MM.1S (cell line): ENCODE measurements around the gene KRT8.
"Not testable (repeated sequence)": the region's sequence is repeated elsewhere in the genome, so short reads cannot be mapped to it uniquely, and the experiment has no call there.

Source experiments
- DNase-seq: peaks from one replicate; pipeline ENCODE4 v3.0.0-alpha.2; 2015
- H2AFZ ChIP-seq: fragments of 300-600 bp; sonication (generic); 2 replicates; pipeline ENCODE4 v1.6.0; 2016; ENCODE audit warnings: antibody characterized with exemption, low read length
- H3F3A ChIP-seq: fragments of 300-600 bp; sonication (generic); 2 replicates; pipeline ENCODE4 v1.6.1; 2016; ENCODE audit warnings: mild to moderate bottlenecking, antibody characterized with exemption, low read length, moderate library complexity, mixed read lengths; ENCODE audit not compliant: insufficient read depth
- H3K27ac ChIP-seq: fragments of 300-600 bp; sonication (generic); 2 replicates; pipeline ENCODE4 v1.5.1; 2016; ENCODE audit warnings: mild to moderate bottlenecking, low read length
- H3K27me3 ChIP-seq: fragments of 300-600 bp; sonication (generic); replicated peaks from 2 replicates; pipeline ENCODE4 v1.6.0; 2016; ENCODE audit warnings: low read length; ENCODE audit not compliant: insufficient read depth
- H3K36me3 ChIP-seq: fragments of 300-600 bp; sonication (generic); replicated peaks from 2 replicates; pipeline ENCODE4 v1.6.1; 2016; ENCODE audit warnings: mild to moderate bottlenecking, low read length, mixed read lengths; ENCODE audit not compliant: insufficient read depth
- H3K4me1 ChIP-seq: fragments of 300-600 bp; sonication (generic); 2 replicates; pipeline ENCODE4 v1.6.1; 2016; ENCODE audit warnings: low read length, mixed read lengths
- H3K4me2 ChIP-seq: fragments of 300-600 bp; sonication (generic); 2 replicates; pipeline ENCODE4 v1.6.0; 2016; ENCODE audit warnings: low read depth, low read length
- H3K4me3 ChIP-seq: fragments of 300-600 bp; sonication (generic); 2 replicates; pipeline ENCODE4 v1.5.1; 2016; ENCODE audit warnings: low read length, mixed read lengths
- H3K79me2 ChIP-seq: fragments of 300-600 bp; sonication (generic); 2 replicates; pipeline ENCODE4 v1.6.1; 2016; ENCODE audit warnings: mixed run types, low read length, mixed read lengths
- H3K9ac ChIP-seq: fragments of 300-600 bp; sonication (generic); 2 replicates; pipeline ENCODE4 v1.6.1; 2016; ENCODE audit warnings: low read length, mixed read lengths
- H3K9me2 ChIP-seq: fragments of 300-600 bp; sonication (generic); replicated peaks from 2 replicates; pipeline ENCODE4 v1.6.1; 2016; ENCODE audit warnings: mild to moderate bottlenecking, low read length, mixed read lengths; ENCODE audit not compliant: insufficient read depth
- H3K9me3 ChIP-seq: fragments of 300-600 bp; sonication (generic); replicated peaks from 2 replicates; pipeline ENCODE4 v1.6.1; 2016; ENCODE audit warnings: mild to moderate bottlenecking, low read length, mixed read lengths; ENCODE audit not compliant: insufficient read depth
- H4K20me1 ChIP-seq: fragments of 300-600 bp; sonication (generic); 2 replicates; pipeline ENCODE4 v1.6.1; 2016; ENCODE audit warnings: mild to moderate bottlenecking, low read length, moderate library complexity, mixed read lengths; ENCODE audit not compliant: insufficient read depth
- EZH2 ChIP-seq: fragments of 300-600 bp; sonication (generic); optimal IDR thresholded peaks from 2 replicates; pipeline ENCODE3; 2017; ENCODE audit warnings: low read depth, mild to moderate bottlenecking, antibody characterized with exemption, low read length, mixed read lengths
- EZH2phosphoT487 ChIP-seq: fragments of 300-600 bp; sonication (generic); IDR thresholded peaks from 2 replicates; pipeline ENCODE4 v1.6.1; 2018; ENCODE audit warnings: antibody characterized with exemption, low read length
- TF ChIP-seq, protein P1 (sequence below): fragments of 300-600 bp; sonication (generic); IDR thresholded peaks from 2 replicates; pipeline ENCODE4 v1.5.1; 2016; ENCODE audit warnings: antibody characterized with exemption, low read length, mixed read lengths

KRT8 gene

DNA sequence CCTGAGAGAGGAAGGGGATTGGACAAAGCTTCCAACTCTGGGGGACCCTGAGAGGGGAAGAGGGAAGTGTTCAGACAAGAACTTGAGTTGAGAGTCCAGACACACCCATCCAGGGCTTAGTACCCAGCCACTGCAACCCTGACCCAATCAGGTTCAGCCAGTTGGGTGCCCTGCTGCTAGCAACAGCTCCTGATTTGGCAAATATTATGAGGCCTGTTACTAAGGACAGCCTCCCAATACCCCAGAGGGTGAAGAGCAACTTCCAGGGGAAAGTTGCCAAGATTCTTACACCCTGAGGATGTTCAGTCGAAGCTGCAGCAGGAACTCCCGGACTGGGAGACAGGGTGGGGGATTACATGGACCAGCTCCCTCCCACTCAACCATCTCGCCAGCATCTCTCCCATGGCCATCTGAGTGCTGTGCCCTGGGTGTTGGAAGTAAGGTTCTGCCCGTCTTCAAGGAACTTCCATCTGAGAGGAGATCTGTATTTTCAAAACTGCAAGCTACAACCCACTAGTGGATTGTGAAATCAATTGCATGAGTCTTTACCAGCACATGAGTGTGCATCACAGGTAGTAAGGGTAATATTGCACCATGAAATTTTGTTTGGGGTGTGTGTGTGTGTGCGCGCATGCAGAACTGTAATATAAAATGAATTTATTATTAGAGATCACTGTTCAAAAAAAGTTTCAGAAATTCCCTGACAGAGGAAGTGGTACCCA, 44.6 kb downstream of the KRT8 start:
- H3K4me1 ChIP-seq = no peaks in the 10 kb centered on the region
- no peak for TF ChIP-seq EZH2phosphoT487
- TF ChIP-seq, protein P1, sequence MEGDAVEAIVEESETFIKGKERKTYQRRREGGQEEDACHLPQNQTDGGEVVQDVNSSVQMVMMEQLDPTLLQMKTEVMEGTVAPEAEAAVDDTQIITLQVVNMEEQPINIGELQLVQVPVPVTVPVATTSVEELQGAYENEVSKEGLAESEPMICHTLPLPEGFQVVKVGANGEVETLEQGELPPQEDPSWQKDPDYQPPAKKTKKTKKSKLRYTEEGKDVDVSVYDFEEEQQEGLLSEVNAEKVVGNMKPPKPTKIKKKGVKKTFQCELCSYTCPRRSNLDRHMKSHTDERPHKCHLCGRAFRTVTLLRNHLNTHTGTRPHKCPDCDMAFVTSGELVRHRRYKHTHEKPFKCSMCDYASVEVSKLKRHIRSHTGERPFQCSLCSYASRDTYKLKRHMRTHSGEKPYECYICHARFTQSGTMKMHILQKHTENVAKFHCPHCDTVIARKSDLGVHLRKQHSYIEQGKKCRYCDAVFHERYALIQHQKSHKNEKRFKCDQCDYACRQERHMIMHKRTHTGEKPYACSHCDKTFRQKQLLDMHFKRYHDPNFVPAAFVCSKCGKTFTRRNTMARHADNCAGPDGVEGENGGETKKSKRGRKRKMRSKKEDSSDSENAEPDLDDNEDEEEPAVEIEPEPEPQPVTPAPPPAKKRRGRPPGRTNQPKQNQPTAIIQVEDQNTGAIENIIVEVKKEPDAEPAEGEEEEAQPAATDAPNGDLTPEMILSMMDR = no peak
- H4K20me1 ChIP-seq = no peaks in the 10 kb centered on the region
- H3K27me3 ChIP-seq = peaks cover 44% of the 10 kb centered on the region
- H3K79me2 ChIP-seq = no peaks in the 10 kb centered on the region
- no peaks in the 10 kb centered on the region for H3F3A ChIP-seq
- no peaks in the 10 kb centered on the region for H3K36me3 ChIP-seq
- H3K9me3 ChIP-seq = no peaks in the 10 kb centered on the region
- no peak overlapping the region for H2AFZ ChIP-seq
- DNase-seq = no peak
- H3K27ac ChIP-seq = no peak overlapping the region
- no peaks in the 10 kb centered on the region for H3K9me2 ChIP-seq
- no peak overlapping the region for H3K9ac ChIP-seq
- no peak overlapping the region for H3K4me3 ChIP-seq
- no peak overlapping the region for H3K4me2 ChIP-seq

GRCh38 chr12:52857500-52857899, 47.4 kb downstream of the KRT8 start:
- Histone ChIP-seq H3K4me1 (no peaks in the 10 kb centered on the region), H3K9me3 (no peaks in the 10 kb centered on the region), H3K27ac (no peak overlapping the region), H3K79me2 (no peaks in the 10 kb centered on the region), H3F3A (no peaks in the 10 kb centered on the region), H4K20me1 (no peaks in the 10 kb centered on the region), H3K4me3 (no peak overlapping the region), H2AFZ (no peak overlapping the region), H3K9me2 (no peaks in the 10 kb centered on the region), H3K4me2 (no peak overlapping the region), H3K9ac (no peak overlapping the region), H3K36me3 (no peaks in the 10 kb centered on the region), H3K27me3 (peaks cover 55% of the 10 kb centered on the region)
- TF ChIP-seq, protein P1 = no peak
- TF ChIP-seq EZH2 (no peak), EZH2phosphoT487 (no peak)
- no peak for DNase-seq

DNA sequence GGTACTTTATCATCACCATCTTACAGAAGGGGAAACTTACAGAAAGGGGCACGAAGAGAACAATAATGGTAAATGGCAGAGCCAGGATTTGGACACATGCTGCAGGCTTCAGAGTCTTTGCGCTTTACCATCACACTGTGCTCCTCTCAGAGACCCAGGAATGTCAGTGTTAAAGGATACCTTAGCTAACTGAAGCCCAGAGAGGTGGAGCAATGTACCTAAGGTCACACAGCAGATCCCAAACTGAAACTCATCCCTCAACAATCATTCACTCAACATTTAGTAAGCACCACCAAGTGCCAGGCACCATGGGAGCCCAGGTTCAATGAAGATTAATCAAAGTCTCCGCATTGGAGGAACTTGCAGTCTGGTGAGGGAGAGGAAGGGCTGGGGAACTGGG, 48.1 kb downstream of the KRT8 start:
- H3K36me3 ChIP-seq = no peaks in the 10 kb centered on the region
- no peaks in the 10 kb centered on the region for H4K20me1 ChIP-seq
- H3K9ac ChIP-seq = no peak overlapping the region
- H2AFZ ChIP-seq = no peak overlapping the region
- DNase-seq = no peak
- no peaks in the 10 kb centered on the region for H3K79me2 ChIP-seq
- H3K9me3 ChIP-seq = no peaks in the 10 kb centered on the region
- TF ChIP-seq, protein P1 = no peak
- TF ChIP-seq EZH2phosphoT487 (no peak), EZH2 (no peak)
- H3K4me3 ChIP-seq = no peak overlapping the region
- H3K27ac ChIP-seq = no peak overlapping the region
- H3K4me2 ChIP-seq = no peak overlapping the region
- H3K27me3 ChIP-seq = peaks cover 56% of the 10 kb centered on the region
- no peaks in the 10 kb centered on the region for H3F3A ChIP-seq
- no peaks in the 10 kb centered on the region for H3K4me1 ChIP-seq
- H3K9me2 ChIP-seq = no peaks in the 10 kb centered on the region

- not testable (repeated sequence) for H2AFZ ChIP-seq, DNase-seq, H3K9me3 ChIP-seq, H3K36me3 ChIP-seq, H3K27ac ChIP-seq, H4K20me1 ChIP-seq, H3K9ac ChIP-seq, H3K4me3 ChIP-seq, H3K9me2 ChIP-seq, H3K4me2 ChIP-seq, H3K79me2 ChIP-seq, H3F3A ChIP-seq, H3K4me1 ChIP-seq
- peaks cover 58% of the 10 kb centered on the region for H3K27me3 ChIP-seq
Observed at GRCh38 chr12:52856077-52856476, 48.8 kb downstream of the KRT8 start.
